ENCODE data around the gene YTHDF2.
A peak's percentile ranks its signal among the peaks of the same experiment; 100 is the strongest.

YTHDF2 gene

DNA sequence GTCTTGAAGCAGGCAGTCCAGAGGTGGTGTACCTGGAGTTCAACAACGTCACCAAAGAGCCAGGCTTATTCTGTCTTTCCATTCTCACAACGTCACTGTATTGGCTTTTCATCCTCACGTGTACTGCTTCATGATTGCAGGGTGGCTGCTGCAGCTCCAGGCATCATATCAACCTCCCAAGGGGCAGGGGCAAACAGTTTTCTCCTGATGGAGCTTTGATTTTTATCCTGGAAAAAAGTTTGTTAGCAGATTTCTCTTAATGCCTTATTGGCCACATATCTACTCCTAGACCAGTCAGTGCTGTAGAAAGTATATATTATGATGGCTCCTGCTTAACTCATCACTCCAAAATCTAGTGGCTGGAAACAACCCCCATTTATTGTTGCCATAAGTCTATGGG is 66.9 kb downstream of the YTHDF2 start:
- no peak for DNase-seq

- DNase-seq = no peak
Measured at GRCh38 chr1:28804071-28804470, 67.3 kb downstream of the YTHDF2 start.

DNA sequence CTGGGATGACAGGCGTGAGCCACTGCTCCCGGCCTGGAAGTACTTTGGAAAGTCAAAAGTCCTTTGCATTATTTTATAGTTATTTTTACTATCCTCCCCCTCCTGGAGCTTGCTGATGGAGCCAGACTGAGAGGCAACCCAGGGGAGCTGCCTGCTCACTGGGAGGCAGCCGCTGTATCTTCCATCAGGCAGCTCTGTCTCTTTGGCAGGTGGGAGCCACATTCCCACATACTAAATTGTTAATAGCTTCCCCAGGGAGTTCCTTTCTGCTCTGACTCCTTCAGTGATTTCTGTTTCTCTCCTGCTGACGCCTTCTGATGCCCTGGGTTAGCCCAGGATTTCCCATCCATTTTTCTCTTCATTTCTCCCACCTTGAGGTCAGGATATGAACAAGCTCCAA is 70.3 kb downstream of the YTHDF2 start:
- DNase-seq = peak; percentile 19

- DNase-seq = no peak
Measured at GRCh38 chr1:28807986-28808385, 71.2 kb downstream of the YTHDF2 start.

- DNase-seq = no peak
Measured at GRCh38 chr1:28811369-28811765, 74.6 kb downstream of the YTHDF2 start.

- DNase-seq = peak; percentile 44
Measured at GRCh38 chr1:28811766-28812668, 75.3 kb downstream of the YTHDF2 start, which contains the start of gene OPRD1. OPRD1 (plus strand) TSS chr1:28812170; CDS start chr1:28812384, 214 bp downstream.

GRCh38 chr1:28812669-28813468 is 76.1 kb downstream of the YTHDF2 start:
- peak; percentile 83 for DNase-seq

GRCh38 chr1:28813931-28814465 is 77.3 kb downstream of the YTHDF2 start:
- DNase-seq = no peak

DNA sequence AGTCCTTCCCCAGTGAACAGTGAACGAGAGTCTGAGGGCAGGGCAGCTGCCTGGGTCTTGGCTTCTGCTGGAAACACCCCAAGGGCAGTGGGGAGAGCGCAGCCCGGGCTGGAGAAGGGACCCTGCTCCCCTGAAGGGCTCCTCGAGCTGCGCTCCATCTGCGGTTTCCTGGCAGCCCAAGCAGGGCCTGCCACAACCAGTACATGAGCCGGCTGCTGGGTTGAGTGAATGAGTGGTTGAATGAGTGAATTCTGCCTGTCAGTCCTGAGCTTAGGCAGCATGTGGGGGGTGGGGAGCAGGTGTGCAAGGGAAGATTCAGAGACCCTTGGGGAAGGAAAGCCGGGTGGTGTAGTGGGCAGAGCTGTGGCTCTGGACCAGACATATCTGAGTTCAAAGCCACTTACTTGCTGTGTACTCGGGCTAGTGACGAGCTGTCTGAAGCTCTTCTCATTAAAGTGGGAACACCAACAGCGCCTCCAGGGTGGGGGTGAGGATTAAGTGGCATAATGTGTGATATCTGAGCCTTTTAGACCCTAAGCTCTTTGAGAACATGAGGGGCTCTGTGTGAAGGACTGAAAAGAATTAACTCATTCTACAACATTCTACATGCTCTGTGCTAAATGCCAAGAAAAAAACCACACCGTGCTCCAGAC is 78.9 kb downstream of the YTHDF2 start:
- DNase-seq = no peak

- DNase-seq = no peak
Measured at GRCh38 chr1:28817133-28817532, 80.4 kb downstream of the YTHDF2 start.

DNA sequence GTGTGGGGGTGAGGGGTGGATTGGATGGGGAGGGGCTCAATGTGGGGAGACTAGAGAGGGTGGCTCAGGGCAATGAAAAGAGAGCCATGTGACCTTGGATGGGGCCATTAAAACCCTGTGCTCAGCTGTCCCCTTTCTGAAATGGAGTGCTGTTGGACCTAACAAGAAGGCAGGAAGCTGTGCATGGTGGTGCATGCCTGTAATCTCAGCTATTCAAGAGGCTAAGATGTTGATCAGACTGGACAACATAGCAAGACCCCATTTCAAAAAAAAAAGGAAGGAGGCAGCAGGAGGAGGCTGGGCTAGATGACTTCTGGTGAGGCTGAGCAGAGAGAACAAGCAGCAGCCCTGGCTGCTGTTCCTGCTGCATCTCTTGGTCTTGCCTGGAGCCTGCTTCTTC is 82.3 kb downstream of the YTHDF2 start:
- DNase-seq = no peak

All from NCI-H146 (cell line).